GM21737 (cell line): ENCODE results near the gene JAM3.
"Not testable (repeated sequence)": the region's sequence is repeated elsewhere in the genome, so short reads cannot be mapped to it uniquely, and the experiment has no call there.

Source experiments
- ATAC-seq: cut with Tn5 transposase; IDR thresholded peaks from one replicate; pipeline ENCODE4 v1.9.1; 2021; ENCODE audit warnings: mild to moderate bottlenecking, moderate library complexity; ENCODE audit not compliant: unreplicated experiment

Gene JAM3

DNA sequence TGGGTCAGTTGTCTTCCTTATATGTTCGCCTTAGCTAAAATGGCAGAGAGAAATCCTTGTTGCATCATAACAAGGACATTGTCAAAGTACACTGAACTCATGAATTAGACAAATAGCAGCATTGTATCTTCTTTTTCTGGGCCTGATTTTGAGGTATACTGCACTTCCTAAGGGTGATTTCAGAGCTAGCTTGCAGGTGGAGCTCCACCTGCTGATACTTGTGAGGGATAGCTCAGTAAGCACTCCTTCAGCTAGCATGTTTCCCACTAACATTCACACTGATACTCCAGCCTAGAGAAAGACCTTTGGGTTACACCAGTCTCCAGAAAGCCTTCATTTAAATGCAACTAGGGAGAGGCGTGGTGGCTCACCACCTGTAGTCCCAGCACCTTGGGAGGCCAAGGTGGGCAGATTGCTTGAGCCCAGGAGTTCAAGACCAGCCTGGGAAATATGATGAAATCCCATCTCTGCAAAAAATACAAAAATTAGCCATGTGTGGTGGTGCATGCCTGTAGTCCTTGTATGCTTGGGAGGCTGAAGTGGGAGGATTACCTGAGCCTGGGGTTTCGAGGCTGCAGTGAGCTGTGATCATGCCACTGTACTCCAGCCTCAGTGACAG is 29.8 kb downstream of the JAM3 start:
- no peak for ATAC-seq

DNA sequence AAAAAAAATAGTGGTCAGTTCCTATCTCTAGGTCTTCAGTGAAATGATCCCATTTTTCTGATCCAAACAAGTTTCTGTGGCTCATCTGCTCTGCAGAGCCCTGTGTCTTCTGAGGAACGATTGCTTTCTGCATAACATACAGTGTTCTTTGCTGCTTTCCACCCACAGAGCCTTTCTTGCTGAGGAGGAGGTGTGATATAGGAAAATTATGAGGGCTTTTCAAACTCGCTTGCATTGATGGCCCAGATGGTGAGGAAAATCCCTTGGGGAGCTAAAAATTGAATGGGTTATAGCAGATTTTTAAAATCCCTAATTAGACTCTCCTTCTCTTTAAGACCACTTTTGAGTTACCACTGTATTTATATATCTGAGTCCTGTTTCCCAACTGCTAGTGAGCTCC is 31.3 kb downstream of the JAM3 start:
- ATAC-seq: no peak

DNA sequence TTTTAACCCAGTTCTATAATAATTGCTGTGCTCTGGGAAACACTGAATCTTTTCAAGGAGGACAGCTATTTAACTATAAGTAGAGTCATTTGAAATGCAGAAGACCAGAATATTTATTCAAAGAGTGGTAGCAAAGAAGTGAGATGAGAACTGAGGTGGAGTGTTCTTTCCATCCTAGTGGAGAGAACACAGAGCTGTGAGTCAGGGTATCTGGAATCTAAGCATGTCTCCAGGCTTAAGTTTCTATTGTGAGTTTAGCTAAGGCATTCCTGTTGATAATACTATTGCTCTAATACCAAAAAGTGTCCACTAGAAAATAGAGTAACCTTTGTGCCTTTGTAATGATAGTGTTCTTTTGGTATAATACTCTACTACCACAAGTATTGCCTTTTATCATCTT is 32.4 kb downstream of the JAM3 start:
- ATAC-seq: no peak

GRCh38 chr11:134110252-134110815 is 41.5 kb downstream of the JAM3 start:
- ATAC-seq: no peak

- not testable (repeated sequence) for ATAC-seq
These were observed 44.9 kb downstream of the JAM3 start for GRCh38 chr11:134113787-134114186.

DNA sequence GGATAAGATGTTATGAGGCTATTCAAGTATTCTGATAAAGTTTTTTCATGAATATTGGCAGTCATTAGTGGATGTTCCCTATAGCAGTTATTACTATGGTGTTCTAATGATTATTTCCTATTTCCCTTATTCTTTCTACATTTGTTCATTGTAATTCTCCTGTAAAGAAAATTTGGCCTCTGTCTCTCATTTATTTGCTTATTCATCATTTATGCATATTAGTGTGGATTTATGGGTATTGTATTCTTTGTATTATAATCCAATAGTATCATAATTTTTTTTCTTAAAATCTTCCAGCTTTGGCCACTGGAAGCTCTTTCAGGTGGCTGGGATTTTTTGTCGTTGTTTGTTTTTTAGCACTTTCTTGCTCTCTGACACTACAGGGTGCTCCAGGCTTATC is 47.3 kb downstream of the JAM3 start:
- no peak for ATAC-seq

GRCh38 chr11:134118006-134118405 is 49.1 kb downstream of the JAM3 start:
- no peak for ATAC-seq

GRCh38 chr11:134119094-134119493 is 50.2 kb downstream of the JAM3 start:
- ATAC-seq: no peak

- no peak for ATAC-seq
These were observed 51.4 kb downstream of the JAM3 start for GRCh38 chr11:134120143-134120850.

GRCh38 chr11:134120921-134121526 is 52.2 kb downstream of the JAM3 start:
- ATAC-seq: no peak

GRCh38 chr11:134124660-134125451 is 56.0 kb downstream of the JAM3 start:
- no peak for ATAC-seq

DNA sequence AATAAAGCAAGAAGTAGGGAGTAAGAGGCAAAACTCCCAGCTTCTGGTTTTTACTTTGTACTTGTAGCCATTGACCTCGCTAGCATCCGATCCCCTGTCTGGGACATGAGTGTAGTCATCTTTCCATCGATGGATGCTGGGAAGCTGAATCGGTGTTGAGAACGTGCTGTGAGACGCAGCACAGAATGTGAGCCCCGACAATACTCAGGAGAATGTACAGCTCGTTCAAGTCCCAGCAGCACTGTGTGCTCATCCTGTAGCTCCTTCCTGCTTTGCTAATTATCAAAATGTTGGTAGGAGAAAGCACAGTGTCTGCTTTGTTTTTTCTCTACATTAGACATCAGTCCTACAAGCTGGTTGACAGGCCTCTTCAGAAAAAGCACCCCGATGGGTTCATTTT is 56.6 kb downstream of the JAM3 start:
- no peak for ATAC-seq

GRCh38 chr11:134126217-134126822 is 57.4 kb downstream of the JAM3 start:
- ATAC-seq: no peak

- no peak for ATAC-seq
These were observed 62.9 kb downstream of the JAM3 start for GRCh38 chr11:134131628-134132244.

DNA sequence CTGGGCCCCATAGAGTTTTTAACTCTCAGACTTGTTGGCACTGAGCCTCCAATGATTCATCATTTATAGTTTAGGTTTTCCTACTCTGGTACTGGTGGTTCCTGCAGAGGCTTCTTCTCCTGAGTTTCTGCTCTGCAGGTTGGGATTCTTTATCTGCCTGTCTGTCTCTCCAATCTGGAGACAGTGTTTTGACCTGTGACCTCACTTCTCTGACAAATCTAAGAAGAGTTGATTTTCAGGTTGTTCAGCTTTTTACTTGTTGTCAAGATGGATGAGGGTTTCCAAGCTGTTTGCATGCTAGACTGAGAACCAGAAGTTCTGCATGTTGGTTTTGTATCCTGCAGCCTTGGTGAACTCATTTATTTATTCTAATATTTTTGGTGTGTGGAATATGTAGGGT is 63.9 kb downstream of the JAM3 start:
- no peak for ATAC-seq

GRCh38 chr11:134134167-134134566 is 65.3 kb downstream of the JAM3 start:
- ATAC-seq: no peak

- no peak for ATAC-seq
These were observed 69.5 kb downstream of the JAM3 start for GRCh38 chr11:134138376-134138775.

GRCh38 chr11:134139303-134139872 is 70.5 kb downstream of the JAM3 start:
- no peak for ATAC-seq

- peak; percentile 74 for ATAC-seq
These were observed 71.0 kb downstream of the JAM3 start for GRCh38 chr11:134139873-134140331.

- ATAC-seq: no peak
These were observed 72.2 kb downstream of the JAM3 start for GRCh38 chr11:134140961-134141490.
